ENCODE results near the gene TRIO. TPM values are rescaled to one million over a fixed set of nuclear protein-coding genes. Genes with fewer than 3 reads are reported as not detected.

Gene TRIO
- polyA plus RNA-seq, 1 donor (not counting 4 experiments of a cell fraction or from before 2014, with no cell fraction given), result 57.2 TPM

GRCh38 chr5:14174230-14174636 is 31.1 kb downstream of the TRIO start:
- TF ChIP-seq CTCF (optimal IDR thresholded peaks at IDR 0.05 in 1 of 3, IDR thresholded peaks at IDR 0.05 in 1 of 3, conservative IDR thresholded peaks at IDR 0.05 in 1 of 3; ENCODE audit: extremely low read depth in 1 of 3, insufficient read depth in 2 of 3, low read length in 3 of 3), result no peak
- no peak for TF ChIP-seq EZH2 (IDR thresholded peaks at IDR 0.05; ENCODE audit: low read length)
- Histone ChIP-seq H3K9me3 (ENCODE audit: control insufficient read depth, low read depth, low read length) (no peaks in the 10 kb centered on the region), H3K79me2 (ENCODE audit: control insufficient read depth, insufficient read depth, low read length) (peaks cover 99% of the 10 kb centered on the region), H3K4me2 (ENCODE audit: control insufficient read depth, extremely low read depth, insufficient read depth, low read depth, low read length) (peak overlapping the region; percentile 43), H3K36me3 (ENCODE audit: control insufficient read depth in 2 of 2, extremely low read depth in 1 of 2, insufficient read depth in 2 of 2, low read length in 2 of 2) (no peaks in the 10 kb centered on the region), H3K27ac (ENCODE audit: control insufficient read depth, insufficient read depth, low read length) (peak overlapping the region; percentile 42), H3K4me3 (ENCODE audit: control insufficient read depth in 2 of 3, extremely low read depth in 1 of 3, insufficient read depth in 2 of 3, low read depth in 1 of 3, low read length in 3 of 3) (no peak overlapping the region), H3K4me1 (ENCODE audit: control insufficient read depth, extremely low read depth, insufficient read depth, low read length) (peaks cover 43% of the 10 kb centered on the region), H2AFZ (ENCODE audit: control insufficient read depth, low read length) (no peak overlapping the region), H4K20me1 (ENCODE audit: control insufficient read depth, extremely low read depth, insufficient read depth, low read length) (peaks cover 9% of the 10 kb centered on the region), H3K9ac (ENCODE audit: control insufficient read depth, extremely low read depth, insufficient read depth, low read length) (peak overlapping the region; percentile 14), H3K9me1 (ENCODE audit: control insufficient read depth, extremely low read depth, insufficient read depth, low read length) (no peaks in the 10 kb centered on the region), H3K27me3 (ENCODE audit: control insufficient read depth, extremely low read depth, insufficient read depth, low read length) (no peaks in the 10 kb centered on the region)
- dilution Hi-C loops (cut with MboI; ENCODE audit: extremely low pct_ligation_motif_present, low sequenced_read_pairs), result no loop called here
- DNase-seq (ENCODE audit: low read depth, low spot score) (no peak), FAIRE-seq (no peak)

GRCh38 chr5:14175381-14175780 is 32.2 kb downstream of the TRIO start:
- FAIRE-seq, result no peak
- Histone ChIP-seq H4K20me1 (ENCODE audit: control insufficient read depth, extremely low read depth, insufficient read depth, low read length) (peaks cover 9% of the 10 kb centered on the region), H3K79me2 (ENCODE audit: control insufficient read depth, insufficient read depth, low read length) (peaks cover 99% of the 10 kb centered on the region), H3K36me3 (ENCODE audit: control insufficient read depth in 2 of 2, extremely low read depth in 1 of 2, insufficient read depth in 2 of 2, low read length in 2 of 2) (no peaks in the 10 kb centered on the region), H3K4me3 (ENCODE audit: control insufficient read depth in 2 of 3, extremely low read depth in 1 of 3, insufficient read depth in 2 of 3, low read depth in 1 of 3, low read length in 3 of 3) (no peak overlapping the region), H3K27ac (ENCODE audit: control insufficient read depth, insufficient read depth, low read length) (no peak overlapping the region), H3K4me1 (ENCODE audit: control insufficient read depth, extremely low read depth, insufficient read depth, low read length) (peaks cover 51% of the 10 kb centered on the region), H3K9me3 (ENCODE audit: control insufficient read depth, low read depth, low read length) (no peaks in the 10 kb centered on the region), H3K4me2 (ENCODE audit: control insufficient read depth, extremely low read depth, insufficient read depth, low read depth, low read length) (no peak overlapping the region), H3K9me1 (ENCODE audit: control insufficient read depth, extremely low read depth, insufficient read depth, low read length) (no peaks in the 10 kb centered on the region), H3K9ac (ENCODE audit: control insufficient read depth, extremely low read depth, insufficient read depth, low read length) (no peak overlapping the region), H2AFZ (ENCODE audit: control insufficient read depth, low read length) (no peak overlapping the region), H3K27me3 (ENCODE audit: control insufficient read depth, extremely low read depth, insufficient read depth, low read length) (no peaks in the 10 kb centered on the region)
- dilution Hi-C loops (cut with MboI; ENCODE audit: extremely low pct_ligation_motif_present, low sequenced_read_pairs), result no loop called here
- DNase-seq (ENCODE audit: low read depth, low spot score), result no peak
- TF ChIP-seq CTCF (optimal IDR thresholded peaks at IDR 0.05 in 1 of 3, IDR thresholded peaks at IDR 0.05 in 1 of 3, conservative IDR thresholded peaks at IDR 0.05 in 1 of 3; ENCODE audit: extremely low read depth in 1 of 3, insufficient read depth in 2 of 3, low read length in 3 of 3) (no peak), EZH2 (IDR thresholded peaks at IDR 0.05; ENCODE audit: low read length) (no peak)

All from keratinocyte (primary cell).